GM18870 (cell line): ENCODE results near the gene TPGS1.

Experiments
- ATAC-seq: cut with Tn5 transposase; IDR thresholded peaks from one replicate; pipeline ENCODE4 v1.9.1; 2021; ENCODE audit warnings: moderate library complexity; ENCODE audit not compliant: unreplicated experiment

The TPGS1 gene

DNA sequence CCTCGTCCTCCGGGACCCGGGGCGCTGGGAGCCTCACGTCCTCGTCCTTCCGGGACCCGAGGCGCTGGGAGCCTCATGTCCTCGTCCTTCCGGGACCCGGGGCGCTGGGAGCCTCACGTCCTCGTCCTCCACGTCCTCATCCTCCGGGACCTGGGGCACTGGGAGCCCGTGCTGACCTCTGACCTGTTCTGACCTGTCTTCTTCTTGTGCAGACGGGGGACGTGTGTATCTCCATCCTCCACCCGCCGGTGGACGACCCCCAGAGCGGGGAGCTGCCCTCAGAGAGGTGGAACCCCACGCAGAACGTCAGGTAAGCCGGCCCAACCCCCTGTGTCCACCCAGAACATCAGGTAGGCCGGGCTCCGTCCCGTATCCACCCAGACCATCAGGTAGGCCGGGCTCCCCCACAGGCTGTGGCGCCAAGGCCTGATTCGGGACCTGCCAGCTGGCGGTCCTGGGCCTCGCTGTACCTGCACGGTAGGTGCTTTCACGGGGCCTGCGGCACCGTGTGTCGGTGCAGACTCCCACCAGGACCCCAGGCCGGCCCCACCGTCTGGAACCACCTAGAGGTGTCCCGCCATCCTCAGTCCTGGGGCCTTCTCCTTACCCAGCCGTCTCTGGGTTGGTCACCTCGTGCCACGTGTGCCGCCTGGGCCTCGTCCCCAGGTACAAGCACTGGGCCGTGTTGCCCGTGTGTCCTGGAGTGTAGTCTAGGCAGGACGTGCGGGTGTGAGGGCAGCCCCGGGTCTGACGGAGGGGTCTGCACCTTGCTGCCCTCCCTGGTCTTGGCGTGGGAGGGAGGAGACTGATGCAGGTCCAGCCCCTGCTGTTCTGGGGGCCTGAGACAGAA lies 29.0 kb downstream of the TPGS1 start:
- ATAC-seq: no peak

GRCh38 chr19:536881-537404 lies 29.6 kb downstream of the TPGS1 start:
- ATAC-seq: no peak

DNA sequence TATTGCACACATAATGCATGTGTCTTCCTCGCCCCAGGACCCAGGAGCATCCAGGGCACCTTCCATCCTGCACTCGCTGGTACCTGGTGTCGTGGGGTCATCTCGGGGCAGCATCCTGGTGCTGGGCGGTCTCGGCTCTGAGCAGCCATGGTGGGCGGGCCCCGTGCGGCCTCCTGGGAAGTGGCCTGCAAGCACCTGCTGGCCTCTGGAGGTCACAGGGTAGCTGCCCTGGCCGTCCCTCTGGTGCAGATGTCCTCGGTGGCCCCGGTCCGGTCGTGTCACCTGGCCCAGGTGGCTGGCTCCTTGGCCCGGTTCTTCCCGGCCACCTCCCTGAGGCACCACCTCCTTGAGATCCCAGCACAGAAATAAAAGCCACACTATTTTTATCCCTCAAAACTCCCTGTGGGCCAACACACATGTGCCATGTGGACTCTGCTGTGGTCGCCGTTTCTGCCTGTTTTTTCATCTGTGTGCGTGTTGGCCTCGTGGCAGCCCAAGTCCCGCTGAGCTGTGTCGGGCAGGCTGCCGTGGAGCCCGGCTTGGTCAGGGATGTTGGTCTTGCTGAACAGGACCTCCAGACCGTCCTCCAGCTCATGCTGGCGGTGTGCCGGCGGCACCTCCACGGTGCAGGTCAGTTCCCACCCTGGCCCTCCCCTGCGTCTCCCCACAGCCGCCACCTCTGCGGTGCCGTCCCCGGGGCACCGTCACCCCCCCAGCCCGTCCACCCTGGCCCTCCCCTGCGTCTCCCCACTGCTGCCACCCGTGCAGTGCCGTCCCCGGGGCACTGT lies 31.5 kb downstream of the TPGS1 start:
- ATAC-seq: no peak

DNA sequence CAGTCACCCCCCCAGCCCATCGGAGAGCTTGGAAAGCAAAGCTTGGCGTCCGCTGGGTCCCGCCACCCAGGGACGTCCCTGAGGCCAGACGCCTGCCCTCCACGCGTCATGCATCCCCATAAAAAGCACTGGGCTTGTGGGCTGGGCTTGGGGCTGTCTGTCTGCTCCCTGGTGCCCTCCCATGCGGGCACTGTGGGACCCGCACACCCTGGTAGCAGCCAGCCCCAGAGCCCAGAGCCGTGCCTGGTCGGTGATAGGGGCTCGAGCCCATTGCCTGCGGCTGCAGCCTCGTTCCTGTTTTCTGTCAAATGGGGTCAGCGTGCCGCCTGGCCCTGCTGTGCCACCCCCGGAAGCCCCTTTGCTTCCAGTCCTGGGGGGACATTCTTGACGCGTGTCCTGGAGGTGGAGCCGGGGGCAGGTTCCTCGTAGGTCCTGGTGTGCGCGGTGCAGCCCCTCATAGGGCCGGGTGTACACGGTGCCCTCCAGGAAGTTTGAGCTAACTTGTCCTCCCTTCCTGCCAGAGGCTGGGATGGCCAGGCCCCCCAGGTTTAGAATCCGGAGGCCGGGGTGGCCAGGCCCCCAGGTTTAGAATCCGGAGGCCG lies 32.2 kb downstream of the TPGS1 start:
- no peak for ATAC-seq

DNA sequence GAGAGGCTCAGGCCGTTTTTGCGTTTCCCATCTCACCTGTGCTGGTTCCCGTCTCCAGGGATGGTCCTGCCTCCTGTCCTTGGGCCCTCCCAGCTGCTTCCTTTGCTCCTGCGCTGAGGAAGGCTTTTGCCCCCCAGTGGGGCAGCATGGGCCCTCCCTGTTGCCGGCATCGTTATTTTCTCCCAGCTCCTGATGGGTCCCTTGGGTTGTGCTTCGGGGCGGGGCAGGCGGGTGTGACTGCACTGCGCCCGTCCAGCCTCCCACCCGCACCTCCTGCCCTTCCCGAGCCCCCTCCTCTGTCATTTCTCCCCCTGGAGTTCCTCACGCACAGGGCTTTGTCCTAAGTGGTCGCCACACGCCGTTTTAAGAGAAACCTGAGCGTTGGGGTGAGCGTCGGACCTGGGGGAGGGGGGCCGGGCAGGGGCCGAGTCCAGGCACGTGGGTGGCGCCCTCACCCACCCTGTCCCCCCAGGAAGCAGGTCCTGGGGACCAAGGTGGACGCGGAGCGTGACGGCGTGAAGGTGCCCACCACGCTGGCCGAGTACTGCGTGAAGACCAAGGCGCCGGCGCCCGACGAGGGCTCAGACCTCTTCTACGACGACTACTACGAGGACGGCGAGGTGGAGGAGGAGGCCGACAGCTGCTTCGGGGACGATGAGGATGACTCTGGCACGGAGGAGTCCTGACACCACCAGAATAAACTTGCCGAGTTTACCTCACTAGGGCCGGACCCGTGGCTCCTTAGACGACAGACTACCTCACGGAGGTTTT lies 33.8 kb downstream of the TPGS1 start:
- ATAC-seq: no peak

DNA sequence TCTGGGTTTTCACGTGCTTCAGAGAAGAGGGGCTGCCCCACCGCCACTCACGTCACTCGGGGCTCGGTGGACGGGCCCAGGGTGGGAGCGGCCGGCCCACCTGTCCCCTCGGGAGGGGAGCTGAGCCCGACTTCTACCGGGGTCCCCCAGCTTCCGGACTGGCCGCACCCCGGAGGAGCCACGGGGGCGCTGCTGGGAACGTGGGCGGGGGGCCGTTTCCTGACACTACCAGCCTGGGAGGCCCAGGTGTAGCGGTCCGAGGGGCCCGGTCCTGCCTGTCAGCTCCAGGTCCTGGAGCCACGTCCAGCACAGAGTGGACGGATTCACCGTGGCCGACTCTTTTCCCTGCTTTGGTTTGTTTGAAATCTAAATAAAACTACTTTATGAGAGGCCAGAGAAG lies 34.4 kb downstream of the TPGS1 start:
- ATAC-seq: no peak

GRCh38 chr19:542173-542866 lies 35.0 kb downstream of the TPGS1 start:
- ATAC-seq: no peak

DNA sequence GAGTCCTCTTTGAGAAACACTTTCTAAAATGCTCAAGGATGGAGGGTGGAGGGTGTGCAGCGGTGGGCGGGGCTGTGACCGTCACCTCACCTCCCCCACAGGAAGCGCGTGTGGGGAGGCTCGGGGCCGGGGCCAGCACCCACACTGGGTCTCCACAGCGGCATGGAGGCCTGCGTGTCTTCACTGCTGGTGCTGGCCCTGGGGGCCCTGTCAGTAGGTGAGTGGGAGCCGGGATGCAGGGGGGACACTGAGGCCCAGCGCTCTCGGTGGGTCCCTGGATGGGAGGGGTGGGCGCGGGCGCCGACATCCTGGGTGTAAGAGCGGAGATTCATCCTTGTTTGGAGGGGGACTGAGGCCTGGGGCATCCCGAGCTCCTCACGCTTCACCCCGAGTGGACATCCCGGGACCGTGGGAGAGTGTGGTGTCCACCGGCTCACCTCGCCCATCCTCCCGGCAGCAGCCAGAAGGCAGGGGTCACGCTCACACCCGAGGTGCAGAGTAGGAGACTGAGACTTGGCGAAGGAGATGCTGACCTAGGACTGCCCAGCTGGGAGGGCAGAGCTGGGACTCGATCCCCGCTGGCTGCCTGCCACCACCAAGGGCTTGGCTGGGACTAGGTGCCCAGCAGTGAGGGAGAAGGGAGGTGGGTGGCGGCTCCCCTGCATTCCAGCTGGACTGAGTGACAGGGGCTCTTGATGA lies 36.8 kb downstream of the TPGS1 start, which contains the start of gene GZMM:
Gene GZMM (plus strand): TSS at position 144 of the 699 bp plus-strand sequence. CDS start 19 bp downstream, at position 163.
- no peak for ATAC-seq

DNA sequence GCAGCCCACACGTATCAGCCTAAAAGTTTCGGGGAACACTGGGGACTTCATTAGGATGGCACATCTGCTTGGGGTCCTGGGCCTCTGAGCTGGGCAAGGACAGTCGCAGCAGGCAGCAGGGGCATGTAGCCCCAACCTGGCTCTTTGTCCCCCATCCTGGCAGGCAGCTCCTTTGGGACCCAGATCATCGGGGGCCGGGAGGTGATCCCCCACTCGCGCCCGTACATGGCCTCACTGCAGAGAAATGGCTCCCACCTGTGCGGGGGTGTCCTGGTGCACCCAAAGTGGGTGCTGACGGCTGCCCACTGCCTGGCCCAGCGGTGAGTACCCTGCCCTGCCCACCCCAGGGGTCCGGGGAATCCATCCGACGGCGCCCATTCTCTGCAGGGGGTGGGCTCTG lies 39.8 kb downstream of the TPGS1 start:
- ATAC-seq: no peak

DNA sequence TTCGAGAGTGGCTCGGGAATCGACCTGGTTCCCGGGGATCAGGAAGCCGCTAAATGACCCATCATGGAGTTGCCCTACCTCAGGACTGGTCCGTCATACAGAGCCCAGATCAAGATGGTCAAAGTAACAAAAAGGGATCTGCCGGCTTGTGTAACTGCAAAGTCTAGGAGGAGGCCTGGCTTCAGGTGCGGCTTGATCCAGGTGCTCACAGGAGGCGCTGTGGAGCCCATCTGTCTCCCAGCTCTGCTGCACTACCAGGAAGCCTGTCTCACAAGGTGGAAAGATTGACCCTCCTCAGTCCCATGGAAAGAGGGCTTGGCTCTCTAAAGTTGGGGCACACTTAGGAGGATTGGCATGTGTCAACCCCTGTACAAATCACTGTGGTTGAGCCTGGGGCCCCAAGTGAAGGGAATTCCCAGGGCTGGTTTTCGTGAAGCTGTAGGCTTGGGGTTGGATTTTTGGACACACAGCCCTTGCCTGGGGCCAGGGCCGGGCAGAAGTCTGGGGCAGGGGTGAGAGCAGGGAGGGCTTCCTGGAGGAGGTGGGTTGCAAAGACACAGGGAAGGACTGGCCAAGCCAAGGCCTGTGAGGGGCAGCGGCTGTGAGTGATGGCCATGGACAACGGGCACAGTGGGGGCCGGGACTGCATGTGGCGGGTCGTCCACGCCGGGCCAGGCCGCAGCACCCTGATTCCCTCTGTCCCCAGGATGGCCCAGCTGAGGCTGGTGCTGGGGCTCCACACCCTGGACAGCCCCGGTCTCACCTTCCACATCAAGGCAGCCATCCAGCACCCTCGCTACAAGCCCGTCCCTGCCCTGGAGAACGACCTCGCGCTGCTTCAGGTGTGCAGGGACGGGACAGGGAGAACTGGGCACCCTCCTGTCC lies 40.8 kb downstream of the TPGS1 start:
- no peak for ATAC-seq

DNA sequence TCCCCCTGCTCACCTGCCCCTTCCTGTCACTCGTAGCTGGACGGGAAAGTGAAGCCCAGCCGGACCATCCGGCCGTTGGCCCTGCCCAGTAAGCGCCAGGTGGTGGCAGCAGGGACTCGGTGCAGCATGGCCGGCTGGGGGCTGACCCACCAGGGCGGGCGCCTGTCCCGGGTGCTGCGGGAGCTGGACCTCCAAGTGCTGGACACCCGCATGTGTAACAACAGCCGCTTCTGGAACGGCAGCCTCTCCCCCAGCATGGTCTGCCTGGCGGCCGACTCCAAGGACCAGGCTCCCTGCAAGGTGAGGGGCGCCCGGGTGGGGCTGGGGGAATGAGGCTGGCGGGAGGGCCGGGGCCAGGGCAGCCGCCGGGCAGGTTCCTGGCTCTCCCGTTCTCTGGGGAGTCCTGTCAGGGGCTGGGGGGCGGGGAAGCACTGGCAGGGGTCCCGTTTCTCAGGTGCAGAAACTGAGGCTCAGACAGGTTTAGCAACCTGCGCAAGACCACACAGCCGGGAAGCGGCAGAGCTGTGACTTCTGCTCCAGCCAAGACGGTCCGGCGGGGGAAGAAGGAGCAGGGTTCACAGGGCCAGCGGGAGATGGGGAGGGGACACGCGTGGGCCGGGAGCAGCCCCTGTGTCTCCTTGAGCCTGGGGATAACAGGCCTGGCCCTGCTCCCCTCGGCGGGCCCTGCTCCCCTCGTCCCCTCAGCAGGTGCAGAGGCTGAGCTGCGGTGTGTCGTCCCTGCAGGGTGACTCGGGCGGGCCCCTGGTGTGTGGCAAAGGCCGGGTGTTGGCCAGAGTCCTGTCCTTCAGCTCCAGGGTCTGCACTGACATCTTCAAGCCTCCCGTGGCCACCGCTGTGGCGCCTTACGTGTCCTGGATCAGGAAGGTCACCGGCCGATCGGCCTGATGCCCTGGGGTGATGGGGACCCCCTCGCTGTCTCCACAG lies 41.9 kb downstream of the TPGS1 start:
- no peak for ATAC-seq

DNA sequence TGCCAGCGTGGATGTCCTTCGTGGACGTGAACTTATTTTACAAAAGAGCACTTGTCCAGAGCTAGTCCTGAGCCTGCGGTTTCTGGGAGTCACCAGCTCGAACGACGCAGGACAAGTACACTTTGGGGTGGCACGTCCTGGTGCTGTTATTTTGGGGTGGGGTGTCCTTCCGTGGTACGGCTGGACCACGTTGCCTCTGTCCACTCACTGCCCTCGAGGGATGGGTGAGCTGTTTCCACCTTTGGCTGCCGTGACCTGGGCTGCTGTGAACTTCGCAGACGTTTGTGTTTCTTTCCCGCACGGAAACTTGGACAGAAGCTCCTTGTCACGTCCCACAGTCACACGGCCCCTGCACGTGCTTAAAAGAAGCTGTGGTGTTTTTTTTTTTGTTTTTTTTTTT lies 47.5 kb downstream of the TPGS1 start:
- ATAC-seq: no peak

GRCh38 chr19:555474-555808 lies 48.1 kb downstream of the TPGS1 start:
- no peak for ATAC-seq

- no peak for ATAC-seq
These were observed 49.5 kb downstream of the TPGS1 start for GRCh38 chr19:556611-557382.

DNA sequence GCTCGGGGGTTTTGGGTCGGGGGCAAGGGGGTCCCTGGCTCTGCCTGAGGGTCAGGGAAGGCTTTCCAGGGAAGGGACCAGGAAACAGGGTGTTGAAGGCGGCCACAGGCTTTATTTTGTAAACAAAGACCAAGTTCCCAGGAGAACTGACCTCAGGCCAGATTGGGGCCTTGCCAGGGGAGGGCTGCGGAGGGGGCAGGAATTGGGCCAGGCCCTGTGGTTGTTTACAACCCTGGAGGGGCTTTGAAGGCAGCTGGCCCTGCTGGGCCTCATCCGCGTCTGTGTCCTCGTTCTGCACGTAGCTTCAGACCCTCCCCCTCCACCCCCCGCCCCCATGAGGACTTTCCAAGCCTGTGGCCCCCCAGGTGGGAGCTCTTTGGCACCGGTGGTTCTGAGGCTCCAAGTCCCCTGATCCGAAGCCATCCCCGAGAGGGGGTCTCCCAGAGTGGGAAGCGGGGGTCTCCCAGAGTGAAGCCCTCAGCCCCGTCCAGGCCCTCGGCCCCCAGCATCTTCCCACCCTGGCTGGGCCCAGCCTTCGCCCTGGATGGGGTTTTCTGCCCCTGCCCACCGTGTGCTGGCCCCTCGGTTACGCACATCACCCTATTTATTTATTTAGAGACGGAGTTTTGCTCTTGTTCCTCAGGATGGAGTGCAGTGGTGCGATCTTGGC lies 51.6 kb downstream of the TPGS1 start:
- ATAC-seq: no peak

- ATAC-seq: no peak
These were observed 52.8 kb downstream of the TPGS1 start for GRCh38 chr19:560121-560520.
